Measurements from ENCODE around the gene FSTL4.

DNA sequence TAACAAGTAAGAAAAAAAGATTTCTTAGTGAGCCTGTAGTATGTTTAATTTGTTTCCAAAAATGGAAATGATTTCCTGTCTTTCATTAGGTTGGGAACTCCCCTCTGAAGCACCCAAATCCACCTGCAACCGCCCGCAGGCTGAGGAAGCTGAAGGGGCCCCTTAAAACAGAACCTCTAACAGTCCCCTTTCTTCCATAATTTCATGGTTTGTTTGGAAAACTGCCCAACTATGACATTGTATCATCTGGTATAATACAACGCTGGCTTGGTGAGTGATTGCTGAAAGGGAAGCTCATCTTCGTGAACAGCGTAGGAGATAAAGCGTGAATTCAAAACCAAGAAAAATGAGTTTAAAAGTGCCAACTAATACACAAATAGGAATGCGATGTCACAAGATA lies 215.5 kb downstream of the FSTL4 start:
- TF ChIP-seq POLR2A (IDR thresholded peaks at IDR 0.05) (no peak), CTCF (IDR thresholded peaks at IDR 0.05) (no peak)
